GM21526 (cell line): Measurements from ENCODE around the gene GATA5.
"Not testable (repeated sequence)": the region's sequence is repeated elsewhere in the genome, so short reads cannot be mapped to it uniquely, and the experiment has no call there.

Experiments
- ATAC-seq: cut with Tn5 transposase; IDR thresholded peaks from one replicate; pipeline ENCODE4 v1.9.1; 2021; ENCODE audit warnings: moderate library complexity; ENCODE audit not compliant: unreplicated experiment, low FRiP score

Gene GATA5

DNA sequence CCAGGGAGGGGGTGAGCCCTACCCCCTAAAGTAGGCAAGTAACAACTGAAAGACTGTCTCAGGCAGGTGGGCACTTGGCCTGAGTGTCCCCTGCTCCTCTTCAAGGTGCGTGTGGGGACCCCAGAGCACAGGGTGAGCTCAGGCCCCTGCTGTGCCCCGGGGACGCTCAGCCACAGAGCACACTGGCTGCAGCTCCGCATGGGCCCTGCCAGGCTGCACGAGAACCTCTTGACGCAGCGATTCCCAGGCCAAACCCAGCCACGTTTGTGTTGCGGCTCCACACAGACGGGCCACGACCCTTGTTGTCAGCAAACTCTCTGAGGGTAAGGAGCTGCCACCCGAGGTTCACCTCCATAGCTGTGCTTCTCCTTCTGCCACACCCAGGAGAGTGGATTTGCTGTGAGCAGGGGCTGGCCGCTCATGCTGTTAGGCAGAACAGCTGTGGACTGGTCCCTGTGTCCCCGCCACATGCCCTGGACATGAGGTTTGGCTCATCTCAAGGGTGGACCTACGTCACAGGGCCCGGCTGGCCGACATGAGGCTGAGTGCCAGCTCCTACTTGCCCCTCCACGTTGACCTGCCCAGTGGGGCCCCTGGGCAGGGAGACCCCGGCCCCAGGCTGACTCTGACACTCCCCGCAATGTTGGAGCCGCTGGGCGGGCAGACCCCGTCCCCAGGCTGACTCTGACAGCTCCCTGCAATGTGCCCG is 29.7 kb upstream of the GATA5 start:
- ATAC-seq, result no peak

GRCh38 chr20:62504323-62504722 is 28.5 kb upstream of the GATA5 start:
- ATAC-seq, result no peak

GRCh38 chr20:62503401-62504178 is 27.8 kb upstream of the GATA5 start:
- ATAC-seq, result no peak

GRCh38 chr20:62502496-62503095 is 26.8 kb upstream of the GATA5 start:
- ATAC-seq, result no peak

- ATAC-seq, result peak; percentile 41
Measured at GRCh38 chr20:62501801-62502495, 26.2 kb upstream of the GATA5 start.

GRCh38 chr20:62500237-62500864 is 24.6 kb upstream of the GATA5 start:
- ATAC-seq, result no peak

DNA sequence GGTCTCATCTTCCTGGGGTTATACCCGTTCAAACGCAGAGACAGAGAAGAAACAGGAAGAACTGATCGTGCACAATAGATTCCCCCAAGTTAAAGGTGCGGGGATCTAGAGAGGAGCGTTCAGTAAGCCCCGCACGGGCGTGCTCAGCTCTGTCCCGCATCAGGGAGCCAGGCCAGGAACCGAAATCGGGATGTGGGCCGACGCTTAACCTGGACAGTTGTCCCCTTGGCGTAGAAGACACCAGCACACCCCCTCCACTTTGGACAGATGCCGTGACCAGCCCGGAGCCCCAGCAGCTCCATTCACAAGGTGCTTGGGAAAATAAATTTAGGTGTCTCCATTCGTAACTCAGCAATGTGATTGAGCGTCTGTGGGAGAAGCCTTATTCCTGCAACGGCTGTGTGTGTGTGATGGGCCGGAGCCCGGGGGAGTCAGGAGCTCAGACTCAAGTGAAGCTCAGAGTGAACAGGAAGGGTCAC is 24.0 kb upstream of the GATA5 start:
- ATAC-seq, result no peak

DNA sequence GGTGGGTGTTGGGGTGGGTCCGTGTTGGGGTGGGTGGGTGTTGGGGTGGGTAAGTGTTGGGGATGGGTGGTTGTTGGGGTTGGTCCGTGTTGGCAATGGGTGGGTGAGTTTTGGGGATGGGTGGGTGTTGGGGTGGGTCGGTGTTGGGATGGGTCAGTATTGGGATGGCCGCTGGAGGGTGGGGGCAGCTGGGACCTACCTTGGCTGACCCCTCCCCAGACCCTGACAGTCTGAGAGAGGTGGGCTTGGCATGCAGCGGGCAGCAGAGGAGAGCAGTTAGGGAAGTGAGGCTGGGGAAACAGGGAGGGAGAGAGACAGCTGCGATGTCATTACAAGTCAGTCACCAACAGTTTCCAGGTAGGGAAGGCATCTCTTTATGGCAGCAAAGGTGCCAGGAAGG is 23.1 kb upstream of the GATA5 start:
- no peak for ATAC-seq

DNA sequence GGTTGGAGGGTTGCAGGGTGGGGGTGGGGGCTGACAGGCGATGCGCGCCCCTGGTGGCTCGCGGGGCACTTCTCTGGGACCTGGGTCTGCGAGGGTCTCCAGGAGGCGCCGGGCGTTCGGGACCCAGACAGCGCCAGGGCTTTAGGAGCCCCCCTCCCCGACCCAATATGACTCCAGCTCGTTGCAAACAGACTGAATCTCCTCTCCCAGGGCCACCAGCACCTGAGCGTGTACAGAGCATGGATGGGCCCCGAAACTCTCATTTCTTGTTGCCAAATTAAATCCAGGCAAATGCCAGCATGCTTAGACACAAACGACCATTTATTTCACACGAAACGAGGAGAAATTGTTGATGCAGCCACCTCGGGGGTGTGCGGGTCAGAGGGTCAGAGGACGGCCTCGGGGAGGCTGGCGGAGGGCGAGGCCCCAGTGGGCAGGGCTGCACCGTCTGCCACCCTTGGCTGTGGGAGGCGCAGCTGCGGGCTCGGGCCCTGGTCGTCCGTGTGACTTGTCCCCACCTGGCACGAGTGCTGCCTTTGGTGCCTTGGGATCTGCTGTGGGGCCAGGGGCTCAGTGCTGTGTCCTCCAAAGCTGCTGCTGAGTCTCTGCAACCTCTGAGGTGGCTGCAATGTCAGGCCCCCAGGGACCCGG is 20.9 kb upstream of the GATA5 start:
- ATAC-seq, result no peak

GRCh38 chr20:62495749-62496567 is 20.2 kb upstream of the GATA5 start:
- ATAC-seq, result no peak

DNA sequence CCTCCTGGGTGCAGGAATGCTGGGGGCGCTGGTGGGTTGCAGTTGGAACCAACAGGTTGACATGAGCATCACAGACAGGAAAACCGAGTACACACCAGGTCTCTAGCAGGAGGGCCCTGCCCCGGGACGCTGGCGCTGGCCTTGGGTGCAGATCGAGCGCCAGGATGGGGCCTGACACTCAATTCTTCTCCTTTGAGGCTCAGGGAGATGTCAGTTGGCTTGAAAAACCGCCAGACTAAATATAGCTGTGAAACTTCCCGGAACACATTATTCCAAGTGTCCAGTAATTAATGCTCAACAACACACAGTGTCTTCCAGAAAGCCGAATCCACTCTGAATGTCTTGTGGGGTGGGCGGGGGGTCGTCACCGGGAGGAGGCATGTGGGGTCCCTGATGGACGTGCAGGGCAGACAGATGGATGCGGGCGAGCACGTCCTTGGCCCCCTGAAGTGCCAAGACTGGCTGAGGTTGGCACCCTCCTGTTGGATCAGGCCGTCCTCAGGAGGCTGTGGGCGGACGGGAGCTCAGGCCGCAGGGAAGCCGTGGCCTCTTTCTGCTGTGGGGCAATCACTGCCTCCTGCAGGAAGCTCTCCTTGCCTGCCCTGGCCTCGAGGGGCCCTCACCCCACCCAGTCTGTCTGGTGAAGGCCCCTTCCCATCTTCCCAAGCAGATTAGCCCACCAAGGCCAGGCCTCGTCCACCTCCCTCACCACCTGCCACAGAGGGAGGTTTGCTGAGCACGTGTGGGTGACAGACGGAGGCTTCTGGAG is 19.4 kb upstream of the GATA5 start:
- no peak for ATAC-seq

GRCh38 chr20:62494537-62494936 is 18.7 kb upstream of the GATA5 start:
- no peak for ATAC-seq

DNA sequence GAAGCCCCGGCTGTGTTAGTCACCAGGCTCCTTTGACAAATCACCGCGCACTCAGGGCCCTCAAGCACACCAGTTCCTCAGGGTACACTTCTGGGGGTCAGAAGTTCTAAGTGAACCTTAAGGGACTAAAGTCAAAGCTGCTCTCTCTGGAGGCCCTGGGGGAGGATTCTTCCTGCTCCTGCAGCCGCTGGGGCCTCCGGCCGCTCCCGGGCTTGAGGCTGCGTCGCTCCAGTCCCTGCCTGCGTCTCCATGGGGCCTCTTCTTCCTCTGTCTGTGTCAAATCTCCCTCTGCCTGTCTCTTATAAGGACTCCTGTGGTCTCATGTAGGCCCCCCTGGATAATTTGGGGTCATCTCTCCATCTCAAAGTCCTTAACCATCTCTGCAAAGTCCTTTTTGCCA is 18.1 kb upstream of the GATA5 start:
- ATAC-seq, result no peak

- no peak for ATAC-seq
Measured at GRCh38 chr20:62493253-62493885, 17.6 kb upstream of the GATA5 start.

DNA sequence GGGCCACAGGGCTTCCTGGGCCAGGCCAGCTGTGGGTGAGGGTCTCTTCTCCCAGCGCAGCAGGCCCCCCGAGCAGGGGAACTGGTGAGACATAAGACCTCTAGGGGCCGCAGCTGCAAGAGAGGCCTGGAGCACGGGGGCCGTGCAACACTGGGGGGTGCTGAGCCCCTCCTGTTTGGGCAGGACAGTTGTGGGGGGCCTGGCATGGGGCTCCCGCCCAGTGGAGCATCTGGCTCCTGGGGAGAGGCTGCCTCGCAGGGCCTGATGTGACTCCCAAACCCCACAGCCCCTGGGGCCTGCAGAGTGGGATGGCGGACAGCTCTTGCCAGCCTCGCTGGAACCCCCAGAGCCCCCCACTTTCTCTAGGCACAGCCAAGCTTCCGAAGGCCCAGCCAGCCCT is 16.9 kb upstream of the GATA5 start:
- ATAC-seq, result no peak

GRCh38 chr20:62490783-62491182 is 15.0 kb upstream of the GATA5 start:
- ATAC-seq, result not testable (repeated sequence)

DNA sequence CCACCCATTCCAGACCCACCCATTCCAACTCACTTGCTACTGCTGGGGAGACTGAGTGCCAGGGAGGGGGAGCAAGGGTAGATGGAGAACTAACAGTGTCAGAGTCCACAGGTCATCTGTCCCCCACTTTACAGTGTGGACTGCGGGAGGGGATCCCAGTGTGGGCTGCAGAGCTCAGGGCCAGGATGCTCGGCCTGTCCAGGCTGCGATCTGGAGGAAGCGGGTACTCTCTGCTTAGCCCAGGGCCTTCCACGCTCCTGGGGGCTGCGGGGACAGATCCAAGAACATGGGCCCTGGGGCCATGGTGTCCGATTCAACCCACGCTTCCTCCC is 14.1 kb upstream of the GATA5 start:
- no peak for ATAC-seq
